Tibial nerve (tissue), 3 donors: Measurements from ENCODE around the gene ITGAV.

Source experiments
- EP300 ChIP-seq, 2 donors: sonication (generic); formaldehyde crosslinking; IDR thresholded peaks; one replicate each; pipeline ENCODE4 v1.6.1; 2017; ENCODE audit warnings: antibody characterized with exemption in 2 of 2, mild to moderate bottlenecking in 1 of 2
- POLR2A ChIP-seq, 2 donors: fragments of 450-650 bp; IDR thresholded peaks; one replicate each; pipeline ENCODE4 v1.6.1; 2017; ENCODE audit warnings: antibody characterized with exemption in 2 of 2, mild to moderate bottlenecking in 2 of 2, moderate library complexity in 2 of 2

- no peak for TF ChIP-seq EP300 (IDR thresholded peaks at IDR 0.05)
- TF ChIP-seq POLR2A (IDR thresholded peaks at IDR 0.05): no peak
Observed at GRCh38 chr2:186696804-186697203, 106.9 kb downstream of the ITGAV start.
